Measurements from ENCODE around the gene TRPM8.

Gene TRPM8

GRCh38 chr2:234051374-234052070, 134.3 kb downstream of the TRPM8 start:
- DNase-seq = no peak

- DNase-seq = no peak
Measured at GRCh38 chr2:234058881-234059280, 141.7 kb downstream of the TRPM8 start.

DNA sequence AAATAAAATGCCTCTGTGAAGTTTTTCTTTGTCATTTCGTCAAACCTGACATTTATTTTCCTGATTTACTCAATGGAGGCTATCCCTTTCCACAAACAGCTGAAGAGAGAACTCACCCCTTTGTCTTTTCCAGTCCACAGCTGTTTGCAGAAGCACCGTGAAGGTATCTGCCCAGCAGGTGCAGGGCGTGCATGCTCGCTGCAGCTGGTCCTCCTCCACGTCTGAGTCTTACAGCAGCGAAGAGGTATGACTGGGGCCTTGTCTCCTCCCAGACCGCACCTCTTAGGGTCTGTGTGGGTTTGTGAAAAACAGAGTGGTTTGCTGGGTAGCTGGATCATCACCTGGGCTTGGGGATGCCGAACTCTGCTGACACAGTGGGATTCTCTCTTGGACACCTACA, 143.1 kb downstream of the TRPM8 start:
- no peak for DNase-seq

GRCh38 chr2:234061624-234062257, 144.6 kb downstream of the TRPM8 start:
- DNase-seq = no peak

DNA sequence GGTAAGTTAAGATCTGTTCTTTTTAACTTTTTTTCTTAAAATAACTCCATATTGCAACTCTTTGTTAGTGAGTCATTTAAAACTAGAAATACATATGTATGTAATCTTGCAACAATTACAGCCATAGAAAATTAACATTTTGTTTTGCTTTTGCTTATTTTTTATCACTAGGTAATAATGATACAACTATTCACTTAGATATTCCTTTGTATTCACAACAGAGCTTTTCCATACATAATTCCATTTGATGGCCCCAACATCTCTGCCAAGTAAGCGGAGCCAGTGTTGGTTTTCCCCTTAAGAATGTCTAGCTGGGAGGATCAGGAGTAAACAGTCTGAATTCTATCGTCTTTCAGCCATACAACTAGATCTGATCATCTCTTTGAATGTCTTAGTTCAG, 149.4 kb downstream of the TRPM8 start:
- DNase-seq = no peak
